Ishikawa (cell line): ENCODE measurements around the gene RHEX.

Experiments
- CEBPB ChIP-seq: IDR thresholded peaks from 2 replicates; pipeline ENCODE4 v1.6.1; 2012
- CREB1 ChIP-seq: IDR thresholded peaks from 2 replicates; pipeline ENCODE4 v1.6.1; 2012; ENCODE audit warnings: low read depth
- EGR1 ChIP-seq: IDR thresholded peaks from 2 replicates; pipeline ENCODE4 v1.6.1; 2012
- EP300 ChIP-seq: IDR thresholded peaks from 2 replicates; pipeline ENCODE4 v1.6.1; 2012; ENCODE audit warnings: borderline replicate concordance
- FOXM1 ChIP-seq: IDR thresholded peaks from 2 replicates; pipeline ENCODE4 v1.6.1; 2012; ENCODE audit warnings: low read depth, borderline replicate concordance
- MAX ChIP-seq: IDR thresholded peaks from 2 replicates; pipeline ENCODE4 v1.6.1; 2012
- NFIC ChIP-seq: IDR thresholded peaks from 2 replicates; pipeline ENCODE4 v1.6.1; 2012
- RAD21 ChIP-seq: IDR thresholded peaks from 2 replicates; pipeline ENCODE4 v1.6.1; 2012; ENCODE audit warnings: low read depth
- TAF1 ChIP-seq: IDR thresholded peaks from 2 replicates; pipeline ENCODE4 v1.6.1; 2012; ENCODE audit warnings: low read depth, mild to moderate bottlenecking
- TCF12 ChIP-seq: IDR thresholded peaks from 2 replicates; pipeline ENCODE4 v1.6.1; 2012; ENCODE audit warnings: low read depth
- TEAD4 ChIP-seq: IDR thresholded peaks from 2 replicates; pipeline ENCODE4 v1.6.1; 2012
- USF1 ChIP-seq: IDR thresholded peaks from 2 replicates; pipeline ENCODE4 v1.6.1; 2012
- YY1 ChIP-seq: IDR thresholded peaks from 2 replicates; pipeline ENCODE4 v1.6.1; 2012; ENCODE audit warnings: low read depth
- ZBTB7A ChIP-seq: IDR thresholded peaks from 2 replicates; pipeline ENCODE4 v1.6.1; 2012; ENCODE audit warnings: low read depth
- TF ChIP-seq, protein P1 (sequence below): IDR thresholded peaks from 2 replicates; pipeline ENCODE4 v1.6.1; 2012; ENCODE audit warnings: low read depth, mild to moderate bottlenecking

The RHEX gene

DNA sequence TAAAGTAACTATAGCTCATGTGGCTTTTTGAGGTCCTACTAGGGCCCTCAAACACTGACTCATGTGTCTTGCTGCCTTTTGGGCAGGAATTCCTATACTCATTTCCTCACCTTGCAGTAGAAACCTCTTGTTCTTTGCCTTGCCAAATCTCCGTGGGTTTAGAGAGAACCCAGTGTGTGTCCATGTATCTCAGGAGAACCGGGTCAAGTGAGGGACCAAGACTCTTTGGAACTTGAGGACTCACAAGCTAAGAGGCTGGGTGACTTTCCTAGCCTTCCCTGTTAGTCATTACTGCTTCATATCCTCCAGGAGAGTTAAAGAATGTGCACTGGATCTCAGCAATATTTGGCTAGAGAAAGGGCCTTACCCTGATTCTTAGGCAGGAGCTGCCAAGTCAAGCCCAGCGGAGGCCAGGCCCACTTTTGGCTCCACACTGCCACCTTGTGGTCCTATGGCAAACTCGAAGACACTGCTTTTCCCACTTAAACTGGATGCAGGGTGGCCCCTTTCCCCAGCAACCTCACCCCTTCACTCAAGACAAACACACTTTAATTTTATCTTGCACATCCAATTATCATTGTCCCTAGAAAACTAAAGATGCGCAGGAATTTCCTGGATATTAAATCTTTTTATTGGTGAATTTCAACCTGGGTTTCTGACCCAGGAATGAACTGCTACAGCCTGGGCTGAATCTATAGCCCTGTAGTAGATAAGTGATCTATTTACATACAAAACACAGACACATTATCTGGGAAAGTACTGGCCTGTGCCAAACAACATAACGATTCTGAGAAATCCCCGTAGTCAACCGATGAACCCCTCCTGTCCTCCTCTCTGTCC, 53.6 kb downstream of the RHEX start:
- TF ChIP-seq CEBPB (no peak), TCF12 (no peak), TEAD4 (0 out of 2 replicates have a peak, but pooled peaks have one; percentile 11), RAD21 (peak; percentile 91), USF1 (no peak), EP300 (no peak), YY1 (no peak), FOXM1 (no peak), MAX (peak; percentile 22; the same call in 1 of the 2 replicates), NFIC (peak; percentile 41; the same call in 1 of the 2 replicates), EGR1 (no peak), ZBTB7A (no peak), CREB1 (no peak), TAF1 (no peak)
- TF ChIP-seq, protein P1, sequence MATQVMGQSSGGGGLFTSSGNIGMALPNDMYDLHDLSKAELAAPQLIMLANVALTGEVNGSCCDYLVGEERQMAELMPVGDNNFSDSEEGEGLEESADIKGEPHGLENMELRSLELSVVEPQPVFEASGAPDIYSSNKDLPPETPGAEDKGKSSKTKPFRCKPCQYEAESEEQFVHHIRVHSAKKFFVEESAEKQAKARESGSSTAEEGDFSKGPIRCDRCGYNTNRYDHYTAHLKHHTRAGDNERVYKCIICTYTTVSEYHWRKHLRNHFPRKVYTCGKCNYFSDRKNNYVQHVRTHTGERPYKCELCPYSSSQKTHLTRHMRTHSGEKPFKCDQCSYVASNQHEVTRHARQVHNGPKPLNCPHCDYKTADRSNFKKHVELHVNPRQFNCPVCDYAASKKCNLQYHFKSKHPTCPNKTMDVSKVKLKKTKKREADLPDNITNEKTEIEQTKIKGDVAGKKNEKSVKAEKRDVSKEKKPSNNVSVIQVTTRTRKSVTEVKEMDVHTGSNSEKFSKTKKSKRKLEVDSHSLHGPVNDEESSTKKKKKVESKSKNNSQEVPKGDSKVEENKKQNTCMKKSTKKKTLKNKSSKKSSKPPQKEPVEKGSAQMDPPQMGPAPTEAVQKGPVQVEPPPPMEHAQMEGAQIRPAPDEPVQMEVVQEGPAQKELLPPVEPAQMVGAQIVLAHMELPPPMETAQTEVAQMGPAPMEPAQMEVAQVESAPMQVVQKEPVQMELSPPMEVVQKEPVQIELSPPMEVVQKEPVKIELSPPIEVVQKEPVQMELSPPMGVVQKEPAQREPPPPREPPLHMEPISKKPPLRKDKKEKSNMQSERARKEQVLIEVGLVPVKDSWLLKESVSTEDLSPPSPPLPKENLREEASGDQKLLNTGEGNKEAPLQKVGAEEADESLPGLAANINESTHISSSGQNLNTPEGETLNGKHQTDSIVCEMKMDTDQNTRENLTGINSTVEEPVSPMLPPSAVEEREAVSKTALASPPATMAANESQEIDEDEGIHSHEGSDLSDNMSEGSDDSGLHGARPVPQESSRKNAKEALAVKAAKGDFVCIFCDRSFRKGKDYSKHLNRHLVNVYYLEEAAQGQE: no peak

DNA sequence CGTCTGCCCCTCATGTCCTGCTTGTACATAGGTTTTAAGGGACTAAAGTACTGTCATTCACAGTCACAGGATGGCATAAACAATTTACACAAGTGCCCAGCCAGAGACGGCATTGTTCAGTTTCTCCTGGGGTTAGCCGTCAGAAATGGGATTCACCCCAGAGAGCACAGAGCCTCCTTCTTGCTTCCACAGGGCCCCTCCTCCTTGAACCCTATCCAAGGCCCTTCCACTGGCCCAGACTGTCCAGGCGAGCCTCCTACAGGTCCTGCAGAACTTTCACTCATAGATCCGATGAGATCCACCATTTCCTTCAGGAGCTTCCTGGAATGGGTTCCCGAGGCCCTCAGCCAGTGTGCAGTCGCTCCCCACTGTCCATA, 54.2 kb downstream of the RHEX start:
- TF ChIP-seq USF1 (no peak), TEAD4 (no peak), TAF1 (no peak), NFIC (no peak), EGR1 (no peak), CREB1 (no peak), EP300 (no peak), RAD21 (no peak), CEBPB (no peak), FOXM1 (no peak), MAX (no peak), ZBTB7A (no peak), YY1 (no peak), TCF12 (no peak)
- TF ChIP-seq, protein P1: no peak

DNA sequence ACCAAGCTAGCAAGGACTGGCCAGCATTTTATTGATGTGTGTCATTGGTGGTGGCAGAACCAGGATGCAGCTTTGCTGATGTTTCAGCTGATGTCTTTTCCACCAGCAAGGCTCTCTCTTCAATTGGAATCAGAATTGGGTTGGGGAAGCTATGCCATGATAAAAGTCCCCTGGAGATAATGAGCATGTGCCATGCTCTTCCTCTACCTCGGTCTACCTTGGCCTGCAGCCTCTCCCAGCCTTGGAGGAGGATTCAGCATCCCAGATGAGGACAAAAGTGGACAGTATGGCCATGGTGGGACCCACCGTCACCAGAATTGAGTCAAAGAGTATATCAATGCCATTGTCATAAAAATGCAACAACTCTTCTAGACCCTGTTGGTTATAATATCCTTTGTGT, 55.7 kb downstream of the RHEX start:
- TF ChIP-seq TEAD4 (no peak), CEBPB (no peak), CREB1 (no peak), YY1 (no peak), FOXM1 (no peak), EP300 (no peak), EGR1 (no peak), NFIC (no peak), TCF12 (no peak), RAD21 (no peak), ZBTB7A (no peak), MAX (no peak), TAF1 (no peak)
- TF ChIP-seq, protein P1: no peak

- TF ChIP-seq CEBPB (no peak), CREB1 (no peak), TCF12 (no peak), YY1 (no peak), NFIC (no peak), RAD21 (no peak), TEAD4 (no peak), EP300 (no peak), USF1 (no peak), ZBTB7A (no peak), MAX (no peak)
Measured at GRCh38 chr1:206109718-206110117, 56.7 kb downstream of the RHEX start.
